H1 (cell line): ENCODE results near the gene GNGT2. TPM values are rescaled to one million over a fixed set of nuclear protein-coding genes. Genes with fewer than 3 reads are reported as not detected.

Experiments
- CTCF ChIA-PET: fragments of 300-600 bp; sonication (Branson Sonifier 250); formaldehyde crosslinking; loops from one replicate; lab custom pipeline; 2021; ENCODE audit not compliant: partially characterized antibody; lab: Charles Lee
- POLR2A ChIA-PET: fragments of 300-600 bp; sonication (Branson Sonifier 250); formaldehyde crosslinking; loops from one replicate; lab custom pipeline; 2021; ENCODE audit warnings: inconsistent platforms; ENCODE audit not compliant: partially characterized antibody; lab: Charles Lee
- DNase-seq, 2 experiments: peaks; one replicate each; pipeline versions ENCODE4 v3.0.0 to v3.0.0-alpha.2; 2010 to 2022; ENCODE audit warnings: low spot score in 2 of 2, low read depth in 1 of 2, mixed read lengths in 1 of 2
- FAIRE-seq: peaks from 2 replicates; lab custom pipeline; 2011; peaks lifted over from hg19 to GRCh38; lab: Jason Lieb, UNC
- H2AFZ ChIP-seq: 2 replicates; pipeline ENCODE4 v1.8.1; 2012; ENCODE audit warnings: low read length, inconsistent platforms
- H2AK5ac ChIP-seq: 2 replicates; pipeline ENCODE4 v1.6.1; 2013; ENCODE audit warnings: low read depth, low read length
- H2BK120ac ChIP-seq: replicated peaks from 2 replicates; pipeline ENCODE3; 2013; ENCODE audit warnings: low read depth, low read length, inconsistent platforms
- H2BK12ac ChIP-seq: 2 replicates; pipeline ENCODE4 v1.6.1; 2013; ENCODE audit warnings: low read depth, low read length
- H2BK15ac ChIP-seq: 2 replicates; pipeline ENCODE4 v1.6.1; 2013; ENCODE audit warnings: low read length
- H2BK20ac ChIP-seq: 2 replicates; pipeline ENCODE4 v1.6.1; 2013; ENCODE audit warnings: low read length
- H2BK5ac ChIP-seq: 2 replicates; pipeline ENCODE4 v1.6.1; 2013; ENCODE audit warnings: low read depth, low read length
- H3K14ac ChIP-seq: 2 replicates; pipeline ENCODE4 v1.6.1; 2013; ENCODE audit warnings: inconsistent platforms; ENCODE audit not compliant: insufficient read length
- H3K18ac ChIP-seq: 2 replicates; pipeline ENCODE4 v1.6.1; 2013; ENCODE audit warnings: low read length; ENCODE audit errors: extremely low read depth
- H3K23ac ChIP-seq: 2 replicates; pipeline ENCODE4 v1.6.1; 2013; ENCODE audit warnings: inconsistent platforms; ENCODE audit not compliant: insufficient read length
- H3K23me2 ChIP-seq: 2 replicates; pipeline ENCODE4 v1.6.1; 2013; ENCODE audit warnings: low read depth, low read length
- H3K27ac ChIP-seq: 2 replicates; pipeline ENCODE4 v1.6.1; 2011; ENCODE audit warnings: low read depth, low read length, inconsistent platforms
- H3K27me3 ChIP-seq, 4 experiments: replicated peaks in 1 of 4; 1 replicate in 1 of 4; 2 replicates in 3 of 4; pipeline versions ENCODE4 v1.6.1 to v1.8.1; 2011 to 2013; ENCODE audit warnings: low read length in 3 of 4, mild to moderate bottlenecking in 3 of 4, inconsistent platforms in 2 of 4, mixed read lengths in 2 of 4, moderate library complexity in 1 of 4; ENCODE audit not compliant: control insufficient read depth in 3 of 4, insufficient read depth in 3 of 4; ENCODE audit errors: extremely low read depth in 1 of 4
- H3K36me3 ChIP-seq, 4 experiments: 2 replicates each; pipeline versions ENCODE4 v1.6.1 to v1.8.1; 2011 to 2013; ENCODE audit warnings: mild to moderate bottlenecking in 4 of 4, low read length in 3 of 4, moderate library complexity in 2 of 4, control low read depth in 1 of 4, inconsistent platforms in 1 of 4; ENCODE audit not compliant: insufficient read depth in 4 of 4, control insufficient read depth in 2 of 4
- H3K4ac ChIP-seq: replicated peaks from 2 replicates; pipeline ENCODE3; 2013; ENCODE audit warnings: low read length, low read depth, mixed read lengths, inconsistent platforms; ENCODE audit not compliant: insufficient read length
- H3K4me1 ChIP-seq, 4 experiments: replicated peaks in 1 of 4; 1 replicate in 1 of 4; 2 replicates in 3 of 4; pipeline versions ENCODE4 v1.6.1 to v1.8.1; 2011 to 2013; ENCODE audit warnings: low read length in 3 of 4, inconsistent platforms in 2 of 4, mixed read lengths in 1 of 4; ENCODE audit not compliant: insufficient read depth in 4 of 4, control insufficient read depth in 3 of 4
- H3K4me2 ChIP-seq, 2 experiments: 2 replicates each; pipeline versions ENCODE4 v1.6.1 to v1.8.1; 2011 to 2013; ENCODE audit warnings: low read depth in 2 of 2, low read length in 2 of 2, control low read depth in 1 of 2, inconsistent platforms in 1 of 2, mild to moderate bottlenecking in 1 of 2; ENCODE audit not compliant: insufficient read depth in 1 of 2
- H3K4me3 ChIP-seq, 4 experiments: fragments of 200-600, 300-600 bp in 1 of 4; sonication (generic), shearing (Covaris generic), sonication (Bioruptor Twin) in 1 of 4; 2 replicates each; pipeline versions ENCODE4 v1.5.1 to v1.8.1; 2011 to 2016; ENCODE audit warnings: low read length in 4 of 4, low read depth in 3 of 4, control low read depth in 2 of 4, inconsistent platforms in 2 of 4, mild to moderate bottlenecking in 2 of 4, mixed read lengths in 1 of 4, moderate library complexity in 1 of 4; ENCODE audit not compliant: insufficient read depth in 2 of 4; ENCODE audit errors: extremely low read depth in 1 of 4
- H3K56ac ChIP-seq: replicated peaks from 2 replicates; pipeline ENCODE3; 2013; ENCODE audit warnings: low read depth, mild to moderate bottlenecking, mixed read lengths, low read length, inconsistent platforms; ENCODE audit not compliant: insufficient read length
- H3K79me1 ChIP-seq: 2 replicates; pipeline ENCODE4 v1.6.1; 2013; ENCODE audit warnings: low read depth, low read length, control low read depth
- H3K79me2 ChIP-seq, 2 experiments: 2 replicates each; pipeline versions ENCODE4 v1.6.1 to v1.8.1; 2012 to 2013; ENCODE audit warnings: low read length in 2 of 2, mild to moderate bottlenecking in 2 of 2, inconsistent platforms in 1 of 2; ENCODE audit not compliant: insufficient read depth in 2 of 2, control insufficient read depth in 1 of 2
- H3K9ac ChIP-seq, 4 experiments: replicated peaks in 1 of 4; 1 replicate in 1 of 4; 2 replicates in 3 of 4; pipeline versions ENCODE4 v1.6.1 to v1.8.1; 2011 to 2013; ENCODE audit warnings: low read depth in 3 of 4, low read length in 3 of 4, control low read depth in 2 of 4, mild to moderate bottlenecking in 2 of 4, moderate library complexity in 2 of 4, inconsistent platforms in 1 of 4; ENCODE audit errors: extremely low read depth in 1 of 4
- H3K9me3 ChIP-seq, 2 experiments: 2 replicates each; pipeline versions ENCODE4 v1.6.1 to v1.8.1; 2012 to 2013; ENCODE audit warnings: mild to moderate bottlenecking in 2 of 2, moderate library complexity in 2 of 2, control low read depth in 1 of 2, inconsistent platforms in 1 of 2, low read depth in 1 of 2, low read length in 1 of 2, mixed read lengths in 1 of 2; ENCODE audit not compliant: insufficient read depth in 2 of 2
- H4K20me1 ChIP-seq, 2 experiments: replicated peaks in 1 of 2; 2 replicates each; pipeline versions ENCODE3 to v1.8.1; 2011 to 2013; ENCODE audit warnings: inconsistent platforms in 2 of 2, low read length in 2 of 2, mild to moderate bottlenecking in 1 of 2; ENCODE audit not compliant: insufficient read depth in 2 of 2, control insufficient read depth in 1 of 2
- H4K5ac ChIP-seq: 2 replicates; pipeline ENCODE4 v1.6.1; 2013; ENCODE audit warnings: low read length, low read depth, mixed read lengths, inconsistent platforms; ENCODE audit not compliant: insufficient read length
- H4K8ac ChIP-seq: 2 replicates; pipeline ENCODE4 v1.8.0; 2013; ENCODE audit warnings: mild to moderate bottlenecking, moderate library complexity, low read length, inconsistent platforms; ENCODE audit not compliant: insufficient read depth; ENCODE audit errors: extremely low read depth
- H4K91ac ChIP-seq: replicated peaks from 2 replicates; pipeline ENCODE3; 2013; ENCODE audit warnings: low read length, mixed read lengths, inconsistent platforms; ENCODE audit not compliant: insufficient read length
- ATF3 ChIP-seq: IDR thresholded peaks from 2 replicates; pipeline ENCODE4 v1.6.1; 2011; ENCODE audit warnings: low read depth, mild to moderate bottlenecking, low read length; ENCODE audit not compliant: insufficient read depth
- CREB1 ChIP-seq: IDR thresholded peaks from 2 replicates; pipeline ENCODE4 v1.6.1; 2012; ENCODE audit warnings: inconsistent platforms
- CTCF ChIP-seq, 3 experiments: IDR thresholded peaks; 1 replicate in 2 of 3; 2 replicates in 1 of 3; pipeline versions ENCODE4 v1.5.1 to v1.6.1; 2011; ENCODE audit warnings: low read length in 3 of 3, mild to moderate bottlenecking in 3 of 3, inconsistent platforms in 2 of 3, low read depth in 1 of 3, moderate library complexity in 1 of 3; ENCODE audit not compliant: insufficient read depth in 1 of 3; ENCODE audit errors: control extremely low read depth in 1 of 3
- GABPA ChIP-seq: IDR thresholded peaks from 2 replicates; pipeline ENCODE4 v1.6.1; 2011; ENCODE audit warnings: mild to moderate bottlenecking, low read length, moderate library complexity, borderline replicate concordance; ENCODE audit not compliant: insufficient read depth
- KDM1A ChIP-seq: fragments of 200-600, 300-600 bp; sonication (generic); IDR thresholded peaks from 2 replicates; pipeline ENCODE4 v1.7.1; 2016; ENCODE audit warnings: mild to moderate bottlenecking, low read length, borderline replicate concordance
- MAFK ChIP-seq: IDR thresholded peaks from 2 replicates; pipeline ENCODE4 v1.6.1; 2012; ENCODE audit warnings: low read depth, mild to moderate bottlenecking, improper control_type of control experiment, low read length
- SIX5 ChIP-seq: IDR thresholded peaks from 2 replicates; pipeline ENCODE4 v1.6.1; 2011; ENCODE audit warnings: mild to moderate bottlenecking, low read depth, low read length
- ZNF274 ChIP-seq: IDR thresholded peaks from 2 replicates; pipeline ENCODE4 v1.7.0; 2012; ENCODE audit warnings: low read length, borderline replicate concordance; ENCODE audit errors: extremely low read depth
- WGBS, 2 experiments: shearing (Covaris generic) in 1 of 2; methylation state at CpG; one replicate each; pipeline versions ENCODE4 v1.1.6 to v1.1.7; 2013 to 2015; ENCODE audit warnings: low lambda C conversion rate in 2 of 2, mixed read lengths in 2 of 2, inconsistent platforms in 1 of 2, low coverage in 1 of 2, missing lambda C conversion rate in 1 of 2; ENCODE audit not compliant: insufficient replicate concordance in 2 of 2, insufficient coverage in 1 of 2, insufficient read length in 1 of 2; ENCODE audit errors: extremely low coverage in 1 of 2, missing lambda C conversion rate in 1 of 2; 5-methylcytosine and 5-hydroxymethylcytosine counted together
- polyA plus RNA-seq, 7 experiments: library from polyadenylated mRNA; depleted of rRNA in 3 of 7; stranded (reverse) in 5 of 7; unstranded in 2 of 7; fragments of >200 nt in 5 of 7; fragments of 200-250 nt in 2 of 7; gene quantifications; 1 replicate in 5 of 7; 2 replicates in 1 of 7; 4 replicates in 1 of 7; pipeline versions ENCODE4 v1.2.1 to v1.2.3, GENCODE V29; 2011 to 2013; ENCODE audit warnings: missing spikeins in 2 of 7, mixed read lengths in 2 of 7
- total RNA-seq: library from RNA; stranded (reverse); fragmentation: NEBNext Ultra II Directional; extraction: Animal tissue kit (Norgen Biotek cat#: 25700); gene quantifications from 2 replicates; pipeline ENCODE4 v1.2.1, GENCODE V29; 2021

The GNGT2 gene
- total and polyA plus RNA-seq, 2 of the 8 experiments (the other 6 are each of a cell fraction or from before 2014, with no cell fraction given) = 1.3 to 1.4 TPM

GRCh38 chr17:49223517-49224197 lies 13.3 kb upstream of the GNGT2 start:
- ChIA-PET POLR2A (interaction anchor here (1.0 to 2.6 kb wide), 6 partner anchors 11 to 168 kb away, joined by 3 to 13 read pairs (median 5); no protein-coding TSS in a partner anchor), CTCF (interaction anchor here (0.6 to 6.5 kb wide), 23 partner anchors 10 to 1963 kb away, joined by 3 to 43 read pairs (median 3); no protein-coding TSS in a partner anchor)
- Histone ChIP-seq H3K14ac (no peak overlapping the region), H3K27ac (no peak overlapping the region), H3K4ac (no peak overlapping the region), H2BK15ac (no peak overlapping the region), H3K36me3 (no peaks in the 10 kb centered on the region), H3K4me1 (peaks cover 0 to 8% (median 6%) of the 10 kb centered on the region in 4 experiments; a peak in 4 of 7 replicates), H3K79me2 (no peaks in the 10 kb centered on the region), H4K8ac (peak overlapping the region; percentile 45; the same call in 1 of the 2 replicates), H3K23ac (no peak overlapping the region), H2BK12ac (no peak overlapping the region), H3K27me3 (peaks cover 19 to 54% (median 43%) of the 10 kb centered on the region in 4 experiments), H3K23me2 (peaks cover 17% of the 10 kb centered on the region; the same call in 1 of the 2 replicates), H2AFZ (no peak overlapping the region; the same call in 1 of the 2 replicates), H2BK120ac (no peak overlapping the region), H2AK5ac (no peak overlapping the region), H2BK20ac (no peak overlapping the region), H4K5ac (no peak overlapping the region), H3K56ac (no peak overlapping the region), H3K79me1 (no peaks in the 10 kb centered on the region), H3K4me3 (peak overlapping the region; percentile 34 to 63 (median 55)), H2BK5ac (no peak overlapping the region), H3K9me3 (no peaks in the 10 kb centered on the region), H3K4me2 (peak overlapping the region; percentile 78 to 95), H4K20me1 (peaks cover 0 to 3% of the 10 kb centered on the region in 2 experiments), H3K9ac (no peak overlapping the region; a peak in 1 of 7 replicates), H4K91ac (no peak overlapping the region), H3K18ac (peak overlapping the region; percentile 13; the same call in 1 of the 2 replicates)
- DNase-seq = peak in 1 of 2 experiments; percentile 97
- FAIRE-seq = no peak
- WGBS, 2 experiments = 5% methylated on average over 25 of the region's 31 CpGs; no CpG with 5 or more reads in 1 of the 2 experiments
- TF ChIP-seq GABPA = peak; percentile 18; the same call in 1 of the 2 replicates
- TF ChIP-seq MAFK = no peak
- TF ChIP-seq ZNF274 = no peak
- TF ChIP-seq CREB1 = no peak; the same call in 1 of the 2 replicates
- no peak for TF ChIP-seq SIX5
- no peak for TF ChIP-seq ATF3
- peak; percentile 78 to 92 (median 88) for TF ChIP-seq CTCF (IDR thresholded peaks at IDR 0.05; ENCODE audit: control extremely low read depth in 1 of 3, insufficient read depth in 1 of 3, low read depth in 1 of 3, low read length in 3 of 3)
- peak; percentile 5; the same call in 1 of the 2 replicates for TF ChIP-seq KDM1A
